Sigmoid colon (tissue), 7 donors: Measurements from ENCODE around the gene KCNIP1. TPM values are rescaled to one million over a fixed set of nuclear protein-coding genes. Genes with fewer than 3 reads are reported as not detected.

Experiments used
- DNase-seq: peaks from one replicate; pipeline ENCODE4 v3.0.0-alpha.2; 2019
- H3K27ac ChIP-seq, 4 donors: fragments of 200-600 bp; sonication (generic); one replicate each; pipeline ENCODE4 v1.5.1; 2016 to 2019; ENCODE audit warnings: mild to moderate bottlenecking in 1 of 4
- H3K27me3 ChIP-seq, 3 donors: fragments of 200-600 bp; sonication (generic); one replicate each; pipeline ENCODE4 v1.5.1; 2019; ENCODE audit warnings: mild to moderate bottlenecking in 1 of 3
- H3K36me3 ChIP-seq, 4 donors: fragments of 200-600 bp; sonication (generic); one replicate each; pipeline ENCODE4 v1.5.1; 2016 to 2019
- H3K4me1 ChIP-seq, 4 donors: fragments of 200-600 bp; sonication (generic); one replicate each; pipeline ENCODE4 v1.5.1; 2017 to 2019
- H3K4me3 ChIP-seq, 4 donors: fragments of 200-600 bp; sonication (generic); one replicate each; pipeline ENCODE4 v1.5.1; 2017 to 2019; ENCODE audit warnings: mild to moderate bottlenecking in 2 of 4, moderate library complexity in 1 of 4
- H3K9me3 ChIP-seq, 4 donors: fragments of 200-600 bp in 3 of 4; sonication (generic) in 3 of 4; one replicate each; pipeline versions ENCODE4 v1.5.1 to v1.6.1; 2013 to 2019
- EP300 ChIP-seq, 4 donors: sonication (generic); formaldehyde crosslinking; IDR thresholded peaks; one replicate each; pipeline ENCODE4 v1.6.1; 2017; ENCODE audit warnings: antibody characterized with exemption in 4 of 4
- POLR2A ChIP-seq, 2 donors: fragments of 450-650 bp; IDR thresholded peaks; one replicate each; pipeline ENCODE4 v1.6.1; 2016; ENCODE audit warnings: antibody characterized with exemption in 2 of 2, mild to moderate bottlenecking in 2 of 2, moderate library complexity in 2 of 2
- POLR2AphosphoS5 ChIP-seq, 4 donors: sonication (generic); formaldehyde crosslinking; IDR thresholded peaks; one replicate each; pipeline ENCODE4 v1.6.1; 2017; ENCODE audit warnings: antibody characterized with exemption in 4 of 4
- WGBS, 2 donors: extraction: QIAGEN DNeasy Blood & Tissue Kit; methylation state at CpG; one replicate each; pipeline ENCODE4 v1.1.7; 2013; 5-methylcytosine and 5-hydroxymethylcytosine counted together
- intact Hi-C: fragments of 100-400 bp; cut with DNase I; formaldehyde crosslinking; loops from one replicate; pipeline ENCODE4 v1.15.1; 2023
- polyA plus RNA-seq, 3 donors: library from polyadenylated mRNA; stranded (reverse); fragments of 200-250 nt; gene quantifications; one replicate each; pipeline ENCODE4 v1.2.3, GENCODE V29; 2013
- total RNA-seq, 4 donors: library from RNA; depleted of rRNA; stranded (reverse); fragments of >200 nt; gene quantifications; one replicate each; pipeline ENCODE4 v1.1.0, GENCODE V29; 2016
- TF ChIP-seq, protein P1 (sequence below), 4 experiments: fragments of 450-650 bp in 3 of 4; fragments of 200-600 bp in 1 of 4; IDR thresholded peaks; one replicate each; pipeline ENCODE4 v1.5.1; 2016 to 2019; ENCODE audit warnings: antibody characterized with exemption in 4 of 4, mild to moderate bottlenecking in 3 of 4, moderate library complexity in 2 of 4
- donor health status: healthy with polysubstance abuse.
- donor health status: Bipolar disorder and iron deficiency.
- donor health status: healthy.

The KCNIP1 gene
- total and polyA plus RNA-seq, 7 donors, result 0.28 to 2.8 (median 1.1) TPM; not detected in 2

DNA sequence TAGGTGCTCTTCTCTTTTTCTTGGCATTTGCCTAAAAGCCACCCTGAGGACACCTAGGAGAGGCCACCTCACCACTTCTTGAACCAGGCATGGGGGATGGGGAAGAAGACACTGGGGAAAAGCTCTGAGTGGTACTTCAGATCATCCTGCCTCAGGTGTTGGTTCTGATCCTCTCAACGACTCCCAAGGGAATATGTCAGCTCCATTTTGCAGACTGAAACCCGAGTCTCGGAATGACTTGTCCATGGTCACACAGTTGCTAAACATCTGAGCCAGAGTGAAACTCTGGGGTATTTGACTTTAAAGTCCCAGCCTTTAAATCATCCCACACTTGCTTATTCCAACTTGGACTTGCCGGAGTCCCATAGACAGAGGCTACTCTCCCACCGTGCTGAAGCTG lies 159.1 kb downstream of the KCNIP1 start:
- Histone ChIP-seq H3K27ac (no peak overlapping the region), H3K27me3 (no peaks in the 10 kb centered on the region), H3K36me3 (no peaks in the 10 kb centered on the region), H3K9me3 (no peaks in the 10 kb centered on the region), H3K4me1 (no peaks in the 10 kb centered on the region), H3K4me3 (no peak overlapping the region)
- DNase-seq, result no peak
- intact Hi-C loops, result no loop called here
- 81 to 83% methylated on average over 5 of the region's 5 CpGs for WGBS, 2 donors
- TF ChIP-seq POLR2AphosphoS5 (IDR thresholded peaks at IDR 0.05), result no peak
- TF ChIP-seq POLR2A (IDR thresholded peaks at IDR 0.05), result no peak
- TF ChIP-seq EP300 (IDR thresholded peaks at IDR 0.05), result no peak
- TF ChIP-seq, protein P1, sequence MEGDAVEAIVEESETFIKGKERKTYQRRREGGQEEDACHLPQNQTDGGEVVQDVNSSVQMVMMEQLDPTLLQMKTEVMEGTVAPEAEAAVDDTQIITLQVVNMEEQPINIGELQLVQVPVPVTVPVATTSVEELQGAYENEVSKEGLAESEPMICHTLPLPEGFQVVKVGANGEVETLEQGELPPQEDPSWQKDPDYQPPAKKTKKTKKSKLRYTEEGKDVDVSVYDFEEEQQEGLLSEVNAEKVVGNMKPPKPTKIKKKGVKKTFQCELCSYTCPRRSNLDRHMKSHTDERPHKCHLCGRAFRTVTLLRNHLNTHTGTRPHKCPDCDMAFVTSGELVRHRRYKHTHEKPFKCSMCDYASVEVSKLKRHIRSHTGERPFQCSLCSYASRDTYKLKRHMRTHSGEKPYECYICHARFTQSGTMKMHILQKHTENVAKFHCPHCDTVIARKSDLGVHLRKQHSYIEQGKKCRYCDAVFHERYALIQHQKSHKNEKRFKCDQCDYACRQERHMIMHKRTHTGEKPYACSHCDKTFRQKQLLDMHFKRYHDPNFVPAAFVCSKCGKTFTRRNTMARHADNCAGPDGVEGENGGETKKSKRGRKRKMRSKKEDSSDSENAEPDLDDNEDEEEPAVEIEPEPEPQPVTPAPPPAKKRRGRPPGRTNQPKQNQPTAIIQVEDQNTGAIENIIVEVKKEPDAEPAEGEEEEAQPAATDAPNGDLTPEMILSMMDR (IDR thresholded peaks at IDR 0.05), result no peak

DNA sequence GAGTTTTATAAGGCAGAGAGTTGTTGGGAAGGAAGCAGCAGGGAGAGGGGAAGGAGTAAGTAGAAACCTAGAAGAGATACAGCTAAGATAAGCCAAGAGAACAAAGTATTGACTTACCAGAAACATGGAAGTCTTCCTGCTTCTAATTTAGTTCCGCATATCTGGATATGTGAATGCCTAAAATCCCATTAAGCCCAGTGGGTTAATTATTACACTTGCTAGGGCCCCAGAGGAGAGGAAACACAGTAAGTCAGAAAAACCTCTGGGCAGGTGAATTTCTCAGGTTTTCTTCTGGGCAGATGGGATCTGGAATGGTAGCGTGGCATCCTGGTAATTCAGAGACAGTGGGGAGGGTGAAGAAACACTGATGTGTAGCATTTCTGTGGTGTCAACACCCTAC lies 175.0 kb downstream of the KCNIP1 start:
- Histone ChIP-seq H3K4me1 (peaks cover 0 to 6% (median 2%) of the 10 kb centered on the region in 4 donors), H3K27me3 (peaks cover 5 to 46% (median 9%) of the 10 kb centered on the region in 3 donors), H3K27ac (no peak overlapping the region), H3K9me3 (no peaks in the 10 kb centered on the region), H3K4me3 (no peak overlapping the region), H3K36me3 (no peaks in the 10 kb centered on the region)
- 75 to 84% methylated on average over 2 of the region's 2 CpGs for WGBS, 2 donors
- intact Hi-C loops, result no loop called here
- TF ChIP-seq EP300 (IDR thresholded peaks at IDR 0.05), result no peak
- TF ChIP-seq POLR2A (IDR thresholded peaks at IDR 0.05), result no peak
- TF ChIP-seq POLR2AphosphoS5 (IDR thresholded peaks at IDR 0.05), result no peak
- TF ChIP-seq, protein P1 (IDR thresholded peaks at IDR 0.05), result no peak
- no peak for DNase-seq

DNA sequence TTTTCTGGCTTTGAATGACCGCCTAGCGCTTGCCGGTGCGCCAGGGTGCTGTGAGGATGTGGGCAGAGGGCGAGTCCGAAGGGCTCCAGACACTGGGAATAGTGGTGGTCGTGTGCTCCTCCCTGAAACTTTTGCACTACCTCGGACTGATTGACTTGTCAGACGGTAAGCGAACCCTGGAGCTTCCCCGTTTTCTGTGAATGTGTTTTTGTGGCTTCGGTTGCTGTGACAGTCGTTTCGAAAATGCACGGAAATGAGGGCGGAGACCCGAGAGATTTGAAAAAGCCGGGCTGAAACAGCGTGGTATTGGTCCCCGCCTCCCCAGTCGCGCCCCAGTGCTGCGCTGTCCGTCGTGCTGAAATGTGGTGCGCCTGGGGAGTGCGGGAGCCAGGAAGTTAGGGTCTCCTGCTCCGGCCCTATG lies 177.2 kb downstream of the KCNIP1 start:
- TF ChIP-seq POLR2A (IDR thresholded peaks at IDR 0.05) (no peak), EP300 (IDR thresholded peaks at IDR 0.05) (no peak), POLR2AphosphoS5 (IDR thresholded peaks at IDR 0.05) (no peak)
- TF ChIP-seq, protein P1 (IDR thresholded peaks at IDR 0.05), result no peak
- H3K9me3 ChIP-seq, result no peaks in the 10 kb centered on the region
- WGBS, 2 donors, result 3 to 8% methylated on average over 28 of the region's 28 CpGs
- peaks cover 5 to 43% (median 9%) of the 10 kb centered on the region in 3 donors for H3K27me3 ChIP-seq
- no peak for DNase-seq
- peaks cover 0 to 6% (median 2%) of the 10 kb centered on the region in 4 donors for H3K4me1 ChIP-seq
- H3K4me3 ChIP-seq, result no peak overlapping the region
- intact Hi-C loops, result no loop called here
- no peak overlapping the region for H3K27ac ChIP-seq
- no peaks in the 10 kb centered on the region for H3K36me3 ChIP-seq

DNA sequence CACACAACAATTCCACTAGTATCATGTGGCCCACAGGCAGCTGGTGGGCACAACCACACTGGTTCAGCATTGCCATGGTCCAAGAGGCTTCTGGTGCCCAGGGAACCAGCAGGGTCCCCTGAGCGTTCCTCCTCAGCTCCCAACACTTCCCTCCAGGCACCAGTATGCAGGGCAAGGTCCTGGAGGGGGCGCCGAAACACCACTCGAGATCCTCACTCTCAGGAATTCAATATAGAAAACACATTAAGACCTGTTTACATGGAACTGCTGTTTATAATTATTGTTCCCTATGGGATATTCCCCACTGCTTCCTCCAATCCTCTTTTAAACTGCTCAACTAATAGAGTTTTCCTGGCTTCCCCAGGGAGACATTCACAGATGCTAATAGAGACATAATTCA lies 187.8 kb downstream of the KCNIP1 start:
- Histone ChIP-seq H3K36me3 (no peaks in the 10 kb centered on the region), H3K27me3 (peaks cover 0 to 18% (median 0%) of the 10 kb centered on the region in 3 donors), H3K27ac (no peak overlapping the region), H3K4me3 (no peak overlapping the region), H3K9me3 (no peaks in the 10 kb centered on the region), H3K4me1 (no peaks in the 10 kb centered on the region)
- no peak for TF ChIP-seq POLR2A (IDR thresholded peaks at IDR 0.05)
- TF ChIP-seq EP300 (IDR thresholded peaks at IDR 0.05), result no peak
- TF ChIP-seq POLR2AphosphoS5 (IDR thresholded peaks at IDR 0.05), result no peak
- TF ChIP-seq, protein P1 (IDR thresholded peaks at IDR 0.05), result no peak
- DNase-seq, result no peak
- 20 to 30% methylated on average over 4 of the region's 4 CpGs for WGBS, 2 donors
- intact Hi-C loops, result no loop called here

DNA sequence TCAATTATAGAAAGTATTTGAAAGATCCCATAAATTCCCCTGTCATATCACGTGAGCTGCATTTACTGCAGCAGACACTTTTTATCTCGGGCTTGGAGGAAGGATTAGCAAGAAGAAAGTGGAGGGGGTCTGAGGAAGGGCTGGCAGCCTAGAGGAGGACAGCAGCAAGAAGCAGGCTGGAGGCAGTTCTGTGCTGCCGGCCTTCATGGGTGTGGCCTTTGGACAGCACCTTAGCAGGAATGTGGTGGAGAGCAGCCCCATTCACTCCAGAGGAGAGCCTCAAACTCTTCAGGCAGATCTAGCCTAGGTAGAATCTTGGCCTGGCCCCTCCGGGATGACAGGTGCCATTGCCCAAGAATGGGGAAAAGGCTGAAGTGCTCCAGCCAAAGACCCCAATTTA lies 189.9 kb downstream of the KCNIP1 start:
- Histone ChIP-seq H3K27me3 (peaks cover 0 to 30% (median 0%) of the 10 kb centered on the region in 3 donors), H3K27ac (no peak overlapping the region), H3K4me3 (no peak overlapping the region), H3K36me3 (no peaks in the 10 kb centered on the region), H3K4me1 (no peaks in the 10 kb centered on the region), H3K9me3 (no peaks in the 10 kb centered on the region)
- TF ChIP-seq POLR2A (IDR thresholded peaks at IDR 0.05) (no peak), POLR2AphosphoS5 (IDR thresholded peaks at IDR 0.05) (no peak), EP300 (IDR thresholded peaks at IDR 0.05) (no peak)
- TF ChIP-seq, protein P1 (IDR thresholded peaks at IDR 0.05), result no peak
- 39 to 45% methylated on average over 4 of the region's 4 CpGs for WGBS, 2 donors
- no peak for DNase-seq
- intact Hi-C loops, result no loop called here
